Measurements from ENCODE around the gene GFOD1. TPM values are rescaled to one million over a fixed set of nuclear protein-coding genes. Genes with fewer than 3 reads are reported as not detected.

The GFOD1 gene
- total and polyA plus RNA-seq, 2 of the 4 experiments (the other 2 are of a cell fraction) = 1.8 to 3.4 TPM

GRCh38 chr6:13373919-13374318, 113.5 kb downstream of the GFOD1 start:
- Histone ChIP-seq H4K91ac (ENCODE audit: insufficient read depth, low read depth, low read length) (no peak overlapping the region), H3K4me3 (ENCODE audit: insufficient read depth, low read depth, low read length) (no peak overlapping the region), H3K18ac (ENCODE audit: low read depth, low read length) (no peak overlapping the region), H3K9me3 (ENCODE audit: control insufficient read depth, insufficient read depth, low read length) (no peaks in the 10 kb centered on the region), H3K27me3 (ENCODE audit: control insufficient read depth, insufficient read depth, low read length) (no peaks in the 10 kb centered on the region), H3K4me1 (ENCODE audit: control insufficient read depth, insufficient read depth, low read length) (0 out of 2 replicates have a peak, but pooled peaks cover 2% of the 10 kb centered on the region), H4K20me1 (ENCODE audit: insufficient read depth, low read length) (no peaks in the 10 kb centered on the region), H2AK5ac (ENCODE audit: low read depth, low read length) (no peak overlapping the region), H3K4ac (ENCODE audit: low read depth, low read length) (no peak overlapping the region), H4K8ac (ENCODE audit: low read depth in 2 of 2, low read length in 2 of 2) (peak overlapping the region in 1 of 2 experiments; percentile 27; a peak in 1 of 4 replicates), H3K79me1 (ENCODE audit: low read depth in 1 of 2, low read length in 2 of 2) (peaks cover 0 to 3% of the 10 kb centered on the region in 2 experiments; a peak in 1 of 4 replicates), H3K56ac (ENCODE audit: extremely low read depth, insufficient read depth, low read length) (no peak overlapping the region), H2BK15ac (ENCODE audit: low read depth, low read length) (no peak overlapping the region), H3K9ac (ENCODE audit: low read depth, low read length) (no peak overlapping the region), H3K36me3 (ENCODE audit: control insufficient read depth, insufficient read depth, low read length) (no peaks in the 10 kb centered on the region), H4K5ac (ENCODE audit: low read depth, low read length) (no peak overlapping the region), H2AK9ac (replicated peaks; ENCODE audit: low read depth, low read length, poor library complexity) (no peak overlapping the region), H3K23ac (ENCODE audit: low read depth, low read length) (no peak overlapping the region), H3K27ac (ENCODE audit: insufficient read depth, low read length) (no peak overlapping the region), H3K14ac (replicated peaks; ENCODE audit: low read depth, low read length) (no peak overlapping the region), H3K9me1 (ENCODE audit: insufficient read depth, low read length) (no peaks in the 10 kb centered on the region), H2BK120ac (ENCODE audit: low read depth, low read length) (no peak overlapping the region), H2BK5ac (ENCODE audit: low read depth, low read length, poor library complexity, severe bottlenecking) (no peak overlapping the region), H3K4me2 (ENCODE audit: low read depth, low read length) (no peak overlapping the region), H2BK20ac (ENCODE audit: low read depth, low read length) (no peak overlapping the region; the same call in 1 of the 2 replicates), H2AFZ (replicated peaks; ENCODE audit: low read length, poor library complexity) (no peak overlapping the region)
- no peak for DNase-seq
- intact Hi-C loops (cut with micrococcal nuclease) (no loop called here), in situ Hi-C loops (cut with MboI; ENCODE audit: low sequenced_read_pairs) (no loop called here), dilution Hi-C loops (cut with HindIII; ENCODE audit: low sequenced_read_pairs, unreplicated experiment) (no loop called here)
- CTCF ChIA-PET = no interaction called here
- no TSS peak for BruUV-seq (replicated peaks)
- POLR2A ChIA-PET (ENCODE audit: unreplicated experiment) = no interaction called here
- no peak for TF ChIP-seq NFE2L2 (IDR thresholded peaks at IDR 0.05; ENCODE audit: low read depth, low read length)
- no peak for TF ChIP-seq MXI1 (IDR thresholded peaks at IDR 0.05; ENCODE audit: borderline replicate concordance, low read depth, low read length)
- no peak for TF ChIP-seq RAD21 (IDR thresholded peaks at IDR 0.05; ENCODE audit: low read length)
- TF ChIP-seq USF2 (IDR thresholded peaks at IDR 0.05; ENCODE audit: low read depth, low read length) = no peak
- TF ChIP-seq SMC3 (IDR thresholded peaks at IDR 0.05; ENCODE audit: low read depth, low read length) = no peak
- TF ChIP-seq MAFK (IDR thresholded peaks at IDR 0.05; ENCODE audit: low read depth, low read length) = no peak
- TF ChIP-seq POLR2A (IDR thresholded peaks at IDR 0.05; ENCODE audit: low read depth, low read length) = no peak
- no peak for TF ChIP-seq FOS (IDR thresholded peaks at IDR 0.05; ENCODE audit: low read depth, low read length)
- no peak for TF ChIP-seq CEBPB (IDR thresholded peaks at IDR 0.05; ENCODE audit: low read depth, low read length)
- TF ChIP-seq RFX5 (IDR thresholded peaks at IDR 0.05; ENCODE audit: low read depth, low read length) = no peak
- TF ChIP-seq CTCF (conservative IDR thresholded peaks at IDR 0.05; ENCODE audit: low read depth, low read length) = no peak
- no peak for TF ChIP-seq RCOR1 (IDR thresholded peaks at IDR 0.05; ENCODE audit: insufficient replicate concordance, low read length)
- no peak for TF ChIP-seq MAZ (IDR thresholded peaks at IDR 0.05; ENCODE audit: borderline replicate concordance, low read depth, low read length)
- no peak for TF ChIP-seq CHD1 (IDR thresholded peaks at IDR 0.05; ENCODE audit: low read depth, low read length)
- TF ChIP-seq BHLHE40 (IDR thresholded peaks at IDR 0.05; ENCODE audit: low read depth, low read length) = no peak
- TF ChIP-seq ELK1 (IDR thresholded peaks at IDR 0.05; ENCODE audit: borderline replicate concordance, low read depth, low read length) = no peak
- WGBS, 2 experiments (ENCODE audit: extremely low coverage in 2 of 2, insufficient read length in 1 of 2) = no CpG with 5 or more reads among the region's 1 CpG
- ATAC-seq (ENCODE audit: low read depth) = no peak
